Sigmoid colon (tissue), 7 donors: ENCODE data around the gene MRPL51. TPM values are rescaled to one million over a fixed set of nuclear protein-coding genes. Genes with fewer than 3 reads are reported as not detected.
A peak's percentile ranks its signal among the peaks of the same experiment; 100 is the strongest.

Source experiments
- DNase-seq: peaks from one replicate; pipeline ENCODE4 v3.0.0-alpha.2; 2019
- H3K27ac ChIP-seq, 4 donors: fragments of 200-600 bp; sonication (generic); one replicate each; pipeline ENCODE4 v1.5.1; 2016 to 2019; ENCODE audit warnings: mild to moderate bottlenecking in 1 of 4
- H3K27me3 ChIP-seq, 3 donors: fragments of 200-600 bp; sonication (generic); one replicate each; pipeline ENCODE4 v1.5.1; 2019; ENCODE audit warnings: mild to moderate bottlenecking in 1 of 3
- H3K36me3 ChIP-seq, 4 donors: fragments of 200-600 bp; sonication (generic); one replicate each; pipeline ENCODE4 v1.5.1; 2016 to 2019
- H3K4me1 ChIP-seq, 4 donors: fragments of 200-600 bp; sonication (generic); one replicate each; pipeline ENCODE4 v1.5.1; 2017 to 2019
- H3K4me3 ChIP-seq, 4 donors: fragments of 200-600 bp; sonication (generic); one replicate each; pipeline ENCODE4 v1.5.1; 2017 to 2019; ENCODE audit warnings: mild to moderate bottlenecking in 2 of 4, moderate library complexity in 1 of 4
- H3K9me3 ChIP-seq, 4 donors: fragments of 200-600 bp in 3 of 4; sonication (generic) in 3 of 4; one replicate each; pipeline versions ENCODE4 v1.5.1 to v1.6.1; 2013 to 2019
- EP300 ChIP-seq, 4 donors: sonication (generic); formaldehyde crosslinking; IDR thresholded peaks; one replicate each; pipeline ENCODE4 v1.6.1; 2017; ENCODE audit warnings: antibody characterized with exemption in 4 of 4
- POLR2A ChIP-seq, 2 donors: fragments of 450-650 bp; IDR thresholded peaks; one replicate each; pipeline ENCODE4 v1.6.1; 2016; ENCODE audit warnings: antibody characterized with exemption in 2 of 2, mild to moderate bottlenecking in 2 of 2, moderate library complexity in 2 of 2
- POLR2AphosphoS5 ChIP-seq, 4 donors: sonication (generic); formaldehyde crosslinking; IDR thresholded peaks; one replicate each; pipeline ENCODE4 v1.6.1; 2017; ENCODE audit warnings: antibody characterized with exemption in 4 of 4
- WGBS, 2 donors: extraction: QIAGEN DNeasy Blood & Tissue Kit; methylation state at CpG; one replicate each; pipeline ENCODE4 v1.1.7; 2013; 5-methylcytosine and 5-hydroxymethylcytosine counted together
- intact Hi-C: fragments of 100-400 bp; cut with DNase I; formaldehyde crosslinking; loops from one replicate; pipeline ENCODE4 v1.15.1; 2023
- polyA plus RNA-seq, 3 donors: library from polyadenylated mRNA; stranded (reverse); fragments of 200-250 nt; gene quantifications; one replicate each; pipeline ENCODE4 v1.2.3, GENCODE V29; 2013
- total RNA-seq, 4 donors: library from RNA; depleted of rRNA; stranded (reverse); fragments of >200 nt; gene quantifications; one replicate each; pipeline ENCODE4 v1.1.0, GENCODE V29; 2016
- TF ChIP-seq, protein P1 (sequence below), 4 experiments: fragments of 450-650 bp in 3 of 4; fragments of 200-600 bp in 1 of 4; IDR thresholded peaks; one replicate each; pipeline ENCODE4 v1.5.1; 2016 to 2019; ENCODE audit warnings: antibody characterized with exemption in 4 of 4, mild to moderate bottlenecking in 3 of 4, moderate library complexity in 2 of 4
- donor health status: healthy with polysubstance abuse.
- donor health status: Bipolar disorder and iron deficiency.
- donor health status: healthy.

MRPL51 gene
- total and polyA plus RNA-seq, 7 donors, result 52.9 to 142 (median 113) TPM

DNA sequence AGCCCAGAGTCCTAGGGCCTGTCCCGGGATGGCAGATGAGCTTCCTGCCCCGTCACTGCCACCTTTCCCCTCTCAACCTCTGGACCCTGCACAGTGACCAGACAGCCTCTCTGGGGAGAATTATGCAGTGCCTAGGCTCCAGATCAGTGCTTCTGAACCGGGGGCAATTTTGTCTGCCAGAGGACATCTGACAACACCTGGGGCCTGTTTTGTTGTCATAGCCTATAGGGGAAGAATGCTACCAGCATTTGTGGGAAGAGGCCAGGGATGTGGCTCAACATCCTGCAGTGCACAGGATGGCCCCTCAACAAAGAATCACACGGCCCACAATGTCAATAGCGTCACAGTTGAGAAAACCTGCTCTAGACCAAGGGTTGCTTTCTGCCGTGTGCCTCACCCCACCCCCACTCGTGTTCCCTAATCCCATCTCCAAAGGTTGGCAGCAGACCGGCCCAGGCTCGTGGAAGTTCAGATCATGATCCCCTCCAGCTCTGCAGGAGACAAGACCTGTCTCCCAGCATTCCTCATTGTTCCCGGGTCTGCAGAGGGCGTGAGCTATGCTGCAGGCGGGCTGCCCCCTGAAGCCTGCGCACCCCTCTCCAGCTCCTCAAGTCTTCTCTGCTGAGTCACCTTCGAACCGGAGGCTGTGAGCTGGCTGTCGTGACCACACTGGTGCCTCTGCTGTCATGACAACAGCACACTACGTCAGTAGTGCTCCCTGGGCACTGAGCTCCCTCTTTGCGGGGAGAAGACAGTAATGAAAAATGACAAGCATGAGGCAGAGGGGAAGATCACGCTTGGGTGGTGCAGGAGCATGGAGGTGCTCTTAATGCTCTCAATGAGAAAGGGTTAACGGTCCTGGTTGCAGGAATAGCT is 39.2 kb upstream of the MRPL51 start:
- H3K4me1 ChIP-seq, result peaks cover 0 to 44% (median 42%) of the 10 kb centered on the region in 4 donors
- intact Hi-C loops, result no loop called here
- peak overlapping the region; percentile 97 to 98 (median 98) for H3K27ac ChIP-seq
- 23 to 27% methylated on average over 20 of the region's 20 CpGs for WGBS, 2 donors
- H3K27me3 ChIP-seq, result no peaks in the 10 kb centered on the region
- H3K4me3 ChIP-seq, result peak overlapping the region in 3 of 4 donors; percentile 87 to 91 (median 89)
- TF ChIP-seq EP300 (IDR thresholded peaks at IDR 0.05) (no peak), POLR2A (IDR thresholded peaks at IDR 0.05) (peak in 1 of 2 donors; percentile 15), POLR2AphosphoS5 (IDR thresholded peaks at IDR 0.05) (peak; percentile 45 to 76 (median 59))
- TF ChIP-seq, protein P1, sequence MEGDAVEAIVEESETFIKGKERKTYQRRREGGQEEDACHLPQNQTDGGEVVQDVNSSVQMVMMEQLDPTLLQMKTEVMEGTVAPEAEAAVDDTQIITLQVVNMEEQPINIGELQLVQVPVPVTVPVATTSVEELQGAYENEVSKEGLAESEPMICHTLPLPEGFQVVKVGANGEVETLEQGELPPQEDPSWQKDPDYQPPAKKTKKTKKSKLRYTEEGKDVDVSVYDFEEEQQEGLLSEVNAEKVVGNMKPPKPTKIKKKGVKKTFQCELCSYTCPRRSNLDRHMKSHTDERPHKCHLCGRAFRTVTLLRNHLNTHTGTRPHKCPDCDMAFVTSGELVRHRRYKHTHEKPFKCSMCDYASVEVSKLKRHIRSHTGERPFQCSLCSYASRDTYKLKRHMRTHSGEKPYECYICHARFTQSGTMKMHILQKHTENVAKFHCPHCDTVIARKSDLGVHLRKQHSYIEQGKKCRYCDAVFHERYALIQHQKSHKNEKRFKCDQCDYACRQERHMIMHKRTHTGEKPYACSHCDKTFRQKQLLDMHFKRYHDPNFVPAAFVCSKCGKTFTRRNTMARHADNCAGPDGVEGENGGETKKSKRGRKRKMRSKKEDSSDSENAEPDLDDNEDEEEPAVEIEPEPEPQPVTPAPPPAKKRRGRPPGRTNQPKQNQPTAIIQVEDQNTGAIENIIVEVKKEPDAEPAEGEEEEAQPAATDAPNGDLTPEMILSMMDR (IDR thresholded peaks at IDR 0.05), result no peak
- peaks cover 15 to 52% (median 46%) of the 10 kb centered on the region in 4 donors for H3K36me3 ChIP-seq
- H3K9me3 ChIP-seq, result no peaks in the 10 kb centered on the region
- peak; percentile 90 for DNase-seq

DNA sequence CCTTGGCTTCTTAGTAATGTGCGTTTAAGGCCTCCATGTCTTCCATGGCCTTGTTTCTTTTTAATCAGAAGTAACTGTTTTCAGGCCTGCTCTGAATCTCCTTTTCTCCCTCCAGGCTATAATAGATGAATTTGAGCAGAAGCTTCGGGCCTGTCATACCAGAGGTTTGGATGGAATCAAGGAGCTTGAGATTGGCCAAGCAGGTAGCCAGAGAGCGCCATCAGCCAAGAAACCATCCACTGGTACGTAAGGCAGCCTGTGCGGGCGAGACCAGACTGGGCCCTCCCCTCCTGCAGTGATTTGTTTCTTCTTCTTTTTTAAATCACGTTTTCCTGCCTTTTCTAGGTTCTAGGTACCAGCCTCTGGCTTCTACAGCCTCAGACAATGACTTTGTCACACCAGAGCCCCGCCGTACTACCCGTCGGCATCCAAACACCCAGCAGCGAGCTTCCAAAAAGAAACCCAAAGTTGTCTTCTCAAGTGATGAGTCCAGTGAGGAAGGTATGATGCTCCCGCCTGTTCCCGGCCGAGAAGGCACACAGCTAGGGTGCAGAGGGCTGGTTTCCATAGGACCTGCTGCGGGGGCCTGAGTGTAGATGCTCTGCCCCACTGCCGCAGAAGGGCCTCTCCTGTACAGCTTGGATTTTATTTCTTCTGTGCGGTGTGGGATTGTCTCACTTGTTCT is 37.7 kb upstream of the MRPL51 start:
- Histone ChIP-seq H3K4me3 (no peak overlapping the region), H3K36me3 (peaks cover 13 to 55% (median 48%) of the 10 kb centered on the region in 4 donors), H3K27ac (peak overlapping the region in 1 of 4 donors; percentile 6), H3K9me3 (no peaks in the 10 kb centered on the region), H3K4me1 (peaks cover 0 to 29% (median 26%) of the 10 kb centered on the region in 4 donors), H3K27me3 (no peaks in the 10 kb centered on the region)
- intact Hi-C loops, result no loop called here
- no peak for DNase-seq
- WGBS, 2 donors, result 96% methylated on average over 18 of the region's 18 CpGs
- TF ChIP-seq EP300 (IDR thresholded peaks at IDR 0.05) (no peak), POLR2A (IDR thresholded peaks at IDR 0.05) (no peak)

DNA sequence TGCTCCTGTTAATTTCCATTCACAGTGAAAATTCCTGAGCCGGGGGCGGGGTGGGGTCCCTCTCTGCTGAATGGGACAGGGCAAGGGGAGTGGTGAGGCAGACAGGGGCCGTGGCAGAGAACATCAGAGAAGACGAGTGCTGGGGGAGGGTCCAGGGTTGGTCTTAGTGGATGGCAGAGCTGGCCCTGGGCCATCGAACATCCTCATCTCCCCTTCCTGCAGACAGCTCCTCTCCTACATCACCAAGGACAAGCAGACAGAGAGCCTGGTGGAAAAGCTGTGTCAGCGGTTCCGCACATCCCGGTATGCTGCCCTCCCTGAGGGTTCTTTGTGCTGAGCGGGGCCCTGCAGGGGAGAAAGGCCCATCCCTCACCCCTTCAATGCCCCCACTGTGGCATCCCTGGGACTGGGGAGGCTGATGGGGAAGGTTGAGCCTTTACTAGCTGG is 36.3 kb upstream of the MRPL51 start:
- Histone ChIP-seq H3K27ac (no peak overlapping the region), H3K4me3 (no peak overlapping the region), H3K9me3 (no peaks in the 10 kb centered on the region), H3K27me3 (no peaks in the 10 kb centered on the region), H3K36me3 (peaks cover 18 to 68% (median 53%) of the 10 kb centered on the region in 4 donors), H3K4me1 (peaks cover 0 to 24% (median 21%) of the 10 kb centered on the region in 4 donors)
- TF ChIP-seq EP300 (IDR thresholded peaks at IDR 0.05), result no peak
- TF ChIP-seq POLR2A (IDR thresholded peaks at IDR 0.05), result no peak
- TF ChIP-seq POLR2AphosphoS5 (IDR thresholded peaks at IDR 0.05), result no peak
- TF ChIP-seq, protein P1 (IDR thresholded peaks at IDR 0.05), result no peak
- no peak for DNase-seq
- WGBS, 2 donors, result 93 to 95% methylated on average over 9 of the region's 9 CpGs
- intact Hi-C loops, result no loop called here

DNA sequence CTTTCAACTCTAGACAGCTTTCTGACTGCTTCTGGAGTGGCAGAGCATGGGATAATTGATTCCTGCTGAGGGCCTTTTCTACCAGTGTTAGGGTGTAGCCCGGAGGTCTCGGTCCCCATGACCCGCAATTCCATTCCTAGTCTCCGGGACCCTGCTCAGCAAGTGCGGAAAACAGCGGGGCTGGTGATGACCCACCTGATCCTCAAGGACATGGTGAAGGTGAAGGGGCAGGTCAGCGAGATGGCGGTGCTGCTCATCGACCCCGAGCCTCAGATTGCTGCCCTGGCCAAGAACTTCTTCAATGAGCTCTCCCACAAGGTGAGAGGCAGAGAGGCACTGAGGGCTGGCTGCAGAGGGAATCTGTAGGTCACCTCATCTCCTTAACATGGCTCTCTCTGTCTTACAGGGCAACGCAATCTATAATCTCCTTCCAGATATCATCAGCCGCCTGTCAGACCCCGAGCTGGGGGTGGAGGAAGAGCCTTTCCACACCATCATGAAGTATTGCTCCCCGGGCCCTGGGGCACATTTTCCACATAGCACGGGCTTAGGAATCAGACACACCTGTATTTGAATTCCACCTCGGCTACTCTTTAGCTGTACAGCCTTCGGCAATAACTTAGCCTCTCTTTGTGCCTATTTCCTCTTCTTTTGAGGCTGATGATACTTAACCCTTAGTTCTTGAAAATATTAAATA is 35.6 kb upstream of the MRPL51 start:
- TF ChIP-seq EP300 (IDR thresholded peaks at IDR 0.05) (no peak), POLR2A (IDR thresholded peaks at IDR 0.05) (no peak)
- H3K4me3 ChIP-seq, result no peak overlapping the region
- H3K27ac ChIP-seq, result no peak overlapping the region
- peaks cover 18 to 74% (median 53%) of the 10 kb centered on the region in 4 donors for H3K36me3 ChIP-seq
- no peaks in the 10 kb centered on the region for H3K9me3 ChIP-seq
- DNase-seq, result no peak
- 92 to 93% methylated on average over 17 of the region's 17 CpGs for WGBS, 2 donors
- intact Hi-C loops, result no loop called here
- H3K4me1 ChIP-seq, result peaks cover 0 to 20% (median 19%) of the 10 kb centered on the region in 4 donors
- no peaks in the 10 kb centered on the region for H3K27me3 ChIP-seq

DNA sequence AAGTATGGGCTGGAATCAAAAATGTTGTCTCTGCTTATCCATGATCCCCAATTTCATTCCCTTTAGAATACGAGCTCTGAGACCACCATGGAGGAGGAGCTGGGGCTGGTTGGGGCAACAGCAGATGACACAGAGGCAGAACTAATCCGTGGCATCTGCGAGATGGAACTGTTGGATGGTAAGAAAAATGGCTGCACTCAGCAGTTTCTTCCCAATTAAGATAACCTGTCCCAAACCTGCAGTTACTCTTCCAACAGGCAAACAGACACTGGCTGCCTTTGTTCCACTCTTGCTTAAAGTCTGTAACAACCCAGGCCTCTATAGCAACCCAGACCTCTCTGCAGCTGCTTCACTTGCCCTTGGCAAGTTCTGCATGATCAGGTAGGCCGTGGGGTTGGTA is 34.6 kb upstream of the MRPL51 start:
- Histone ChIP-seq H3K9me3 (no peaks in the 10 kb centered on the region), H3K36me3 (peaks cover 23 to 84% (median 60%) of the 10 kb centered on the region in 4 donors), H3K4me1 (peaks cover 0 to 11% (median 10%) of the 10 kb centered on the region in 4 donors), H3K27ac (no peak overlapping the region), H3K27me3 (no peaks in the 10 kb centered on the region), H3K4me3 (no peak overlapping the region)
- intact Hi-C loops, result no loop called here
- TF ChIP-seq POLR2AphosphoS5 (IDR thresholded peaks at IDR 0.05) (no peak), EP300 (IDR thresholded peaks at IDR 0.05) (no peak), POLR2A (IDR thresholded peaks at IDR 0.05) (no peak)
- TF ChIP-seq, protein P1 (IDR thresholded peaks at IDR 0.05), result no peak
- no peak for DNase-seq
- WGBS, 2 donors, result 94 to 96% methylated on average over 4 of the region's 4 CpGs
